Muscle layer of duodenum (tissue), 2 donors: ENCODE results near the gene MICAL3.

Experiments used
- H3K27ac ChIP-seq: one replicate; pipeline ENCODE4 v1.7.0; 2013; ENCODE audit warnings: mild to moderate bottlenecking, low read length
- H3K27me3 ChIP-seq: one replicate; pipeline ENCODE4 v1.7.0; 2013; ENCODE audit warnings: low read depth, mild to moderate bottlenecking, control low read depth, low read length
- H3K36me3 ChIP-seq, 2 donors: one replicate each; pipeline ENCODE4 v1.7.0; 2013; ENCODE audit warnings: low read length in 2 of 2, control low read depth in 1 of 2, mild to moderate bottlenecking in 1 of 2; ENCODE audit not compliant: insufficient read depth in 2 of 2, control insufficient read depth in 1 of 2
- H3K4me1 ChIP-seq, 2 donors: one replicate each; pipeline ENCODE4 v1.7.0; 2013; ENCODE audit warnings: low read length in 2 of 2, mild to moderate bottlenecking in 2 of 2, control low read depth in 1 of 2, moderate library complexity in 1 of 2; ENCODE audit not compliant: insufficient read depth in 2 of 2, control insufficient read depth in 1 of 2
- H3K4me3 ChIP-seq, 2 donors: one replicate each; pipeline ENCODE4 v1.7.0; 2013; ENCODE audit warnings: low read length in 2 of 2, low read depth in 1 of 2, mild to moderate bottlenecking in 1 of 2
- H3K9me3 ChIP-seq, 2 donors: one replicate each; pipeline ENCODE4 v1.7.0; 2013; ENCODE audit warnings: low read length in 2 of 2, control low read depth in 1 of 2, mild to moderate bottlenecking in 1 of 2; ENCODE audit not compliant: control insufficient read depth in 1 of 2
- donor health status: healthy.

MICAL3 gene

GRCh38 chr22:17829695-17830042, 194.7 kb downstream of the MICAL3 start:
- H3K27ac ChIP-seq, result no peak overlapping the region
- H3K9me3 ChIP-seq, result no peaks in the 10 kb centered on the region
- no peak overlapping the region for H3K4me3 ChIP-seq
- no peaks in the 10 kb centered on the region for H3K27me3 ChIP-seq
- H3K36me3 ChIP-seq, result peaks cover 16 to 46% of the 10 kb centered on the region in 2 donors
- peaks cover 6 to 26% of the 10 kb centered on the region in 2 donors for H3K4me1 ChIP-seq

DNA sequence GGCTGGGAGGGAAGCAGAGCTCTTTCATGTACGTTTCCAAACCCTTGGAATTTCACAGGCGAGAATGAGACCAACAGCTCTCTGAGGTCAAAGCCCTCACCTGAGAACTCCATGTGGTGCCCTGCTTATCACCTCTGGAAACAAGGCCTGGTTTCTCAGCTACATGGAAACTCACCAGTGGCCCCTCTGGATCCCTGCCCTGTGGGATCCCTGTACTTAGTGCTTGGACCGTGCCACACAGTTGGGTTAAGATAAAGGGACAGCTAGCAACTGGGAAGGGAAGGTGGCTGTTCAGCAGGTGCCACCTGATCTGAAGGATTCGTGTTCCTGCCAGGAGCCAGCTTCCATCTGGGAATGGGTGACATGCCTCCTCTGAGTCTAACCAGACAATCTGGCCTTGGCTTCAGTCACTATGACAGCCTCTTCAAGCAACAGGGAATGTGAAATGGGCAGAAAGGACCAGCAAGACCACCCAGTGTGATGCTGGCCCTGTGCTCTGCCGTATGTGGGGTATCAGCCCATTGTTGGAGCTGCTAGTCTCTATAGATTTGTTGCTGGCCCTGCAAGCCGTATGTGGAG, 195.8 kb downstream of the MICAL3 start:
- no peak overlapping the region for H3K27ac ChIP-seq

DNA sequence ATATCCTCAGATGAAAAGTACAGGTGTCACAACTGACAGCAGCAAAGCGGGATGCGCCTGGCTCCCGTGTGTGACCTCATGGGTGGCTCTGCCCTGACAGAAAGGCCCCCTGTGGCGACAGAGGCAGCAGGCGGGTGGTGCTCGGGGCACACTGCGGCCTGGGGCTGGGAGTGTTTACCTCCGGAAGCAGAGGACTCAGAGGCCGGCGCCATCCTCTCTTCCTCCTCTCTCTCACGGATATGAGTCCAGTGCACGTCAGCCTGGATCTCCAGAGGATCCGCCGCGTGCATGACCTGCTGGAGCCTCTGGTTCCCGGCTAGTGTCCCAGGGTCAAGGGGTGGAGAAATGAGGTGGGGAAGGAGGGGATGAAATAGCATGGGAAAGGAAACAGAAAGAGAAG, 196.9 kb downstream of the MICAL3 start:
- H3K4me3 ChIP-seq, result no peak overlapping the region
- H3K36me3 ChIP-seq, result peaks cover 16 to 57% of the 10 kb centered on the region in 2 donors
- no peak overlapping the region for H3K27ac ChIP-seq
- no peaks in the 10 kb centered on the region for H3K27me3 ChIP-seq
- H3K9me3 ChIP-seq, result no peaks in the 10 kb centered on the region
- H3K4me1 ChIP-seq, result peaks cover 6 to 19% of the 10 kb centered on the region in 2 donors

More for the DNA sequence above, 195.8 kb downstream of the MICAL3 start:
- Histone ChIP-seq H3K4me1 (peaks cover 6 to 25% of the 10 kb centered on the region in 2 donors), H3K27me3 (no peaks in the 10 kb centered on the region), H3K9me3 (no peaks in the 10 kb centered on the region), H3K4me3 (no peak overlapping the region), H3K36me3 (peaks cover 16 to 57% of the 10 kb centered on the region in 2 donors)

DNA sequence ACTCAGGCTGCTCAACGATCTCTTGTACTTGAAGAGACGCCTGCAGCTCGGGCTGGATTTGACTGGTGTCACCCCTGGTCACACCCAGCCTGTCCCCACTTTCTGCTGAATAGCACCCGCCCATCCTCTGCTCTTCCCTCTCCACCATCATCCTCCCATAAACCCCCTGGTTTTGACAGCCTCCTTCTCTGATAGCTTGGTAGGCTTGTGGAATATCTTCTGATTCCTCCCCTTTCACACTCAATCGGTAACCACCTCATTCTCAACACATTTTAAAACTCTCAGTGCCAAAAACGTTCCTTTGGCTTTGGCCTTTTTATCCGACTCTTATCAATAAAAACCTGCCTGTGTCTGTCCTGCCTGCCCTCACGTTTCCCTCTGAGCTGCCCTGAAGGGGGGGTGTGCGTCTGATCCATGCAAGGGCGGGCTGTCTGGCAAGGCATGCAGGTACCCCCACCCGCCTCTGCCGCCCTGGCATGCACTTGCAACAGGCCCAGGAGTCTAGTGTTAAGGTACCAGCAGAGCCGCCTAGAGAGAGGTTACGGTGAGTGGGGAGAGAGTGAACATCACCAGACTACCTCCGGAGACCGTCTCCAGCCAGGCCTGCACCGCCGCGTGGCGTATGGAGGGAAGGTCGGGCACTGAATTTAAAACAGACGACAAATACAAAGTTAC, 198.3 kb downstream of the MICAL3 start:
- H3K4me1 ChIP-seq, result peaks cover 6 to 11% of the 10 kb centered on the region in 2 donors
- H3K27ac ChIP-seq, result no peak overlapping the region
- H3K36me3 ChIP-seq, result peaks cover 23 to 72% of the 10 kb centered on the region in 2 donors
- H3K27me3 ChIP-seq, result no peaks in the 10 kb centered on the region
- H3K9me3 ChIP-seq, result no peaks in the 10 kb centered on the region
- H3K4me3 ChIP-seq, result no peak overlapping the region

DNA sequence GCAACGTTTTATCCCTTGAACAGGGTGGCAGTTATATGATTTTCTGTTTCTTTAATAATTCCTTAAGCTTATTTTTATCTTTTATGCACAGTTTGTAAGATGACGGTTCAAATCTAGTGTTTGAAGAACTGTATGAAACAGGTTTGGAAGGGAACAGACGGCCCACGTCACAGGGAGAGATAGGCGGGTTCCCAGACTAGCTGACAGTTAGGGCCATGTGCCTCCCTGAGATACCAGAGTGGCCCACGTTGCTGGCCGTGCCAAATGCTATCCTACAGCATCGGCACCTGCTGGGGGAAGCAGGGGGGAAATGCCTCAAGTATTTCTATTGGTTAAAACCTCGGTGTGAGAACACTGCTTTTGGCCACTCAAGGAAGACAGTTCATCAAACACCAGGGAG, 199.9 kb downstream of the MICAL3 start:
- H3K4me1 ChIP-seq, result no peaks in the 10 kb centered on the region
- no peak overlapping the region for H3K27ac ChIP-seq

GRCh38 chr22:17823964-17824363, 200.4 kb downstream of the MICAL3 start:
- H3K9me3 ChIP-seq, result no peaks in the 10 kb centered on the region
- no peaks in the 10 kb centered on the region for H3K4me1 ChIP-seq
- H3K4me3 ChIP-seq, result no peak overlapping the region
- H3K36me3 ChIP-seq, result peaks cover 24 to 82% of the 10 kb centered on the region in 2 donors
- H3K27me3 ChIP-seq, result no peaks in the 10 kb centered on the region
- H3K27ac ChIP-seq, result no peak overlapping the region

More for the DNA sequence above, 199.9 kb downstream of the MICAL3 start:
- Histone ChIP-seq H3K27me3 (no peaks in the 10 kb centered on the region), H3K9me3 (no peaks in the 10 kb centered on the region), H3K4me3 (no peak overlapping the region), H3K36me3 (peaks cover 21 to 78% of the 10 kb centered on the region in 2 donors)

- no peaks in the 10 kb centered on the region for H3K4me1 ChIP-seq
- no peak overlapping the region for H3K27ac ChIP-seq
- H3K4me3 ChIP-seq, result no peak overlapping the region
- H3K9me3 ChIP-seq, result no peaks in the 10 kb centered on the region
- no peaks in the 10 kb centered on the region for H3K27me3 ChIP-seq
- H3K36me3 ChIP-seq, result peaks cover 24 to 83% of the 10 kb centered on the region in 2 donors
These were observed 201.1 kb downstream of the MICAL3 start for GRCh38 chr22:17823226-17823625.

DNA sequence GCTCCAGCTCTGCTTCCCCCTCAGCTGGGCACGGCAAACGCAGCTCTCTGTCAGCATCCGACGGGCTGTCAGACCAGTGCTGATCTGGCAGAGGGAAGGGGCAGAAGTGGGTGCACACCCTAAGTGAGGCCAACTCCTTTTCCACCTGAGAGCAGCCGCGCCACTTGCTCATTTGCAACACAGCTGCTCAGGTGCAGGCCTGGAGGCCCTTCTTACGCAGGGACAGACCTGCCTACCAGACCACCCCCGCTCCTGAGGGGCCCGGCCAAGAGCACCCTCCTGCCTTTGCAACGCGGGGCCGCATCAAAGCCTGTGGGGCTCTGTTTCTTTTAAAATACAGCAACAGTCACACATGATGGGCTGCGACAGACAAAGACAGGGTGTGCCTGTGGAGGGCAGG, 202.3 kb downstream of the MICAL3 start:
- Histone ChIP-seq H3K36me3 (peaks cover 19 to 79% of the 10 kb centered on the region in 2 donors), H3K27ac (no peak overlapping the region), H3K4me1 (no peaks in the 10 kb centered on the region), H3K9me3 (no peaks in the 10 kb centered on the region), H3K4me3 (no peak overlapping the region), H3K27me3 (no peaks in the 10 kb centered on the region)

DNA sequence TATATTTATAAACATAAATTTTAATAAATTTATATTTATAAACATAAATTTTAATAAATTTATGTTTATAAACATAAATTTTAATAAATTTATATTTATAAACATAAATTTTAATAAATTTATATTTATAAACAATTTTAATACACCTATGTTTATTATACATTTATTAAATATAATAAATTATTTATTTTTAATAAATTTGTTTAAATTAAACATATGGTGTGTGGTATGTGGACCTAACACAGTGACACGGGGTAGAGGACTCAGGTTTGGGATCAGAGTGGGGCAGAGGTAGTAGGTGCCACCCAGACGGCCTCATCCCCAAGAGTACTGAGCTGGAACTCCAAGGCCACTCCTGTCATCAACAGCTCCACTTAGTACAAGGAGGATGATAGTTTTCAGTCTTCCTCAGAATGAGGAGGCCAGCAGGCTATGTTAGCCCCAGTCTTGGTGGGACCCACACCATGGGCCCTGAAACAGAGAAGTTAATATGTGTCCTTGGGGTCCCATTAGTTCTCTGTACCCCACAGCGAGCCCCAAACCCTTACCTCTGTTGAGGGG, 203.4 kb downstream of the MICAL3 start:
- no peak overlapping the region for H3K4me3 ChIP-seq
- H3K36me3 ChIP-seq, result peaks cover 28 to 79% of the 10 kb centered on the region in 2 donors
- H3K27me3 ChIP-seq, result no peaks in the 10 kb centered on the region
- no peak overlapping the region for H3K27ac ChIP-seq
- no peaks in the 10 kb centered on the region for H3K4me1 ChIP-seq
- no peaks in the 10 kb centered on the region for H3K9me3 ChIP-seq

DNA sequence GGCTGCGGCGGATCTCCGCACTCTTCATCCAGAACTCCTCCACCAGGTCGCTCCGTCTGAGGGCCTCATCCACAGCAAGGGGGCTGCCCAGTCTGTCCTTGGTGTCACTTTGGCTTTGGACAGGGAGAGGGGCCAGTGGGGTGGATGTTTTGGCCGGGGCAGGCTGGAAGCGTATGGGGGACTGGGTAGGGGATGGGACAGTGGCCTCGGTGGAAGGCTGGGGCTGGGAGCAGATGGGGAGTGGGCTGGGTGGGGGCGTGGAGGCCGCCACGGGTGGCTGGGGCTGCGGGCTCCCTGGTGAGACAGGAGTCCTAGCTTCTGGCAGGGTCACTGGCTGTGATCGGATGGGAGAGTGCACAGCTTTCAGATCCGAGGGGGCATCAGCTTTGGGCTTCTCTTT, 205.7 kb downstream of the MICAL3 start:
- no peaks in the 10 kb centered on the region for H3K9me3 ChIP-seq
- H3K36me3 ChIP-seq, result peaks cover 31 to 73% of the 10 kb centered on the region in 2 donors
- H3K27ac ChIP-seq, result no peak overlapping the region
- H3K4me3 ChIP-seq, result no peak overlapping the region
- H3K27me3 ChIP-seq, result no peaks in the 10 kb centered on the region
- no peaks in the 10 kb centered on the region for H3K4me1 ChIP-seq

- H3K27me3 ChIP-seq, result no peaks in the 10 kb centered on the region
- no peak overlapping the region for H3K27ac ChIP-seq
- H3K9me3 ChIP-seq, result no peaks in the 10 kb centered on the region
- H3K36me3 ChIP-seq, result peaks cover 31 to 77% of the 10 kb centered on the region in 2 donors
- no peak overlapping the region for H3K4me3 ChIP-seq
- no peaks in the 10 kb centered on the region for H3K4me1 ChIP-seq
These were observed 206.2 kb downstream of the MICAL3 start for GRCh38 chr22:17818180-17818579.
